ENCODE data around the gene ZNF729.
"Not testable (repeated sequence)": the region's sequence is repeated elsewhere in the genome, so short reads cannot be mapped to it uniquely, and the experiment has no call there.

Gene ZNF729

DNA sequence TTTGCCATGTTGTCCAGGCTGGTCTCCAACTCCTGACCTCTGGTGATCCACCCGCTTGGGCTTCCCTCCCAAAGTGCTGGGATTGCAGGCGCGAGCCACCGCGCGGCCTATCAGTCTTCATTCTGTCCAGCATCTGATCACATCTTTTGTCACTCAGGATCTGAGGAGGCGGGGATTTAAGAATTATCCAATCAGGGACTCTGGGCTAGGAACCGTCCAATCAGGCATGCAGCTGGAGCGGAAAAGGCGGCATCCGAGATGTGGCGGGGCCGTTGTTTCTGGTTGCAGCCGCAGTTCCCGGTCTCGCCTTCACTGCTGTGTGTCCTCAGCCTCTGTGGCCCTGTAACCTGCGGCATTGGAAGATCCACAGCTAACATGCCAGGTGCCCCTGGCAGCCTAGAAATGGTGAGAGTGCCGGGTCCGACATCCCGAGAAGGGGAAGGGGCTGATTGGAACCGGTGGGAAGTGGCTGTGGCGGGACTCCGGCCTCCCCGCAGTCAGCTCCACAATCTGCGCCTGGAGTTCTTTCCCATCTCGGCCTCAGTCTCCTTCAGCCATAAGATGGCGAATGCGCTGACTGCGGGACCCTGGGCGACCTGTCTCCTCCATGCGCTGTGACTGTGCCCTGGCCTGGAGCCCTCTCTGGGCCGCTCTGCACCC is at the start of gene ZNF729:
TSS of gene ZNF729 (plus strand) at position 291 of the 660 bp plus-strand sequence. CDS start at position 376, 85 bp downstream.
- DNase-seq: no peak

DNA sequence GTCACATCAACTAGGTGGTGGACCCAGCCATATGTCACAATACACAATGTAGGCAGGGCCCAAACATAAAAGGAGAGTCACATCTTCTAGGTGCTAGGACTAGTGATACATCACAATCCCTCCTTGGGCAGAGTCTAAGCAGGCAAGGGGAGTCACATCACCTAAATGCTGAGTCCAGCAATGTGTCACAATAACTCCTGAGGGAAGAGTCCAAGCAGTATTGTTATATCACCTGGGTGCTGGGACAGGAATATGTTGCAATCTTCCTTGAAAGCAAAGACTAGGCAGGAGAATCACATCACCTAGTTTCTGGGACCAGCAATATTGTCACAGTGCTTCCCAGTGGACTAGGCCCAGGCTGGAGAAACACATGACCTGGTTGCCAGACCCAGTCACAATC is 29.4 kb upstream of the ZNF729 start:
- no peak for DNase-seq

DNA sequence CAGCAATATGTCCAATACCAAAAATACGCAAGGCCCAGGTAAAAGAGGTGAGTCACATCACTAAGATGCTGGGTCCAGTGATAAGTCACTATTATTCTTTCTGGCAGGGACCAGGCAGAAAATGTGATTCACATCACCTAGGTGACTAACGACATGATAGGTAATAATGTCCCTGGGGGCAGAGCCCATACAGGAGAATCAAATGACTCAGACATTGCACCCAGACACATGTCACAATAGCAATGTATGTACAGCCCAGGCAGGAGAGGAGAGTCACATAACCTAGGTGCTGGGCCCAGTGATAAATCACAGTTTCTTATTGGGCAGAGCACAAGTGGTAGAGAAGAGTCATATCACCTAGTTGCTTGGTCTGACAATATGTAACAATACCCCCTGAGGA is 28.9 kb upstream of the ZNF729 start:
- DNase-seq: no peak

DNA sequence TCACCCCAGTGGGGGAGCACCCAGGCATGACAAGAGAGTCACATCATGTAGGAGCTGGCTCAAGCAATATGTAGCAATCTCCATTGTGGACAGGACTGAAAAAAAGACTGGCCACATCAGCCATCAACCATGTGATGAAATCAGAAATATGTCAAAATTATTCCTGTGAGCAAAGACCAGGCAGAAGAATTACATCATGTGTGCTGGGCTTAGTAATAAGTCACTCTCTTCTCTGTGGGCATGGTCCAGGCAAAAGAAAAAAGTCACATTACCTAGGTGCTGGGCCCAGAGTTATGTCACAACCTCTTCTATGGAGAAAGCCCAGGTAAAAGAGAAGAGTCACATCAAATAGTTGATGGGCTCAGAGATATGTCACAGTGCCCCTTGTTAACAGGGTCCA is 28.3 kb upstream of the ZNF729 start:
- no peak for DNase-seq

DNA sequence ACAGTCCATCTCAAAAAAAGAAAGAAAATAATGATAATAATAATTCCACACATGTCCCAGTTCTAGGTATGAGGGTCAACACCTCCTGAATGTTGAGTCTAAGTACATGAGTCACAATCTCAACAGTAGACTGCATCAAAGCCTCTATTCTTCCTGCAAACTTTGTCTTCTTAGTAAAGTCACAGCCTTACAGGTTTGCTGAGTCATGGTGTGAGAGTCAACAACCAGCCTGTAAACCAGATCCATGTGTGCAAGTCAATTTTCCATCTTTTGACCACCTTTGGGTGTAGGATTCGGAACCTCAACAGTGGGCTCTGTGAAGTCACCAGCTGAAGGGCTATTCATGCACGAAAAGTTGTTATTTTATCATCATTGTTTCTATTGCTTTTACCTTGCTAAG is 25.7 kb upstream of the ZNF729 start:
- DNase-seq: no peak

DNA sequence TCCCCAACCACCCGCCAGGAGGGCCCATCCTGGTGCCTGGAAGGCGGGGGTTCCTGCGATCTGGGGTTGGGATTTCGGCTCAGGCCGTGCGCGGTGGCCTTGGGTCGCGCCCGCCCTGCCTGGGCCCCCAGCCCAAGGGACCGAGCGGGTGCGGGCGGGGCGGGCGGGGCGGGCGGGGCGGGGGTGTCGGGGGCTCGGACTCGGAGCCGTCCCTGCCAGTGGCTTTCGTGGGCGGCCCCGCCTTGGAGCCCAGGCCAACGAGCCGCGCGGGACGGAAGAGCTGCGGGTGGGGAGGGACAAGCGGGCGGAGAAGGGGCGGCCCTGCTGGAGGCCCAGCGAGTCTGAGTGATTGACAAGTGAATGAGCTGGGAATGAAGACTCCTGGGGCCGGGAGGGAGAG is 24.6 kb upstream of the ZNF729 start:
- DNase-seq: no peak

DNA sequence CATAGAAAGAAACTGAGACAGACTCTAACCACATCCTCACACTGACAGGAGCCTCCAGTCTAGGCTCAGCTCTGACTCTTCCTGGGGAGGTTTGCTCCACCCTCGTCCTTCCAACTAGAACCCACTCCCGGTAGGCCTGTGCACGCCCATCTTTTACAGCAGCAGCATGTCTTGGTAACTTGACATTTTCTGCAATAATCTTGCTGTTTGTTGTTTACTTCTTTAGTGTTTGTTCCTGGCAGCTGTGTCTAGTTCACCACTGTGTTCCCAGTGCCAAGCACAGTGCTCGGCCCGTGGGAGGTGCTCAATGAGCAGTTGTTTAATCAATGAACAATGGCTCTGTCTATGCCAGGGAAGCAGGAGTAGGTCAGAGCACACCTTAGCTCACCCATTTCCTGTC is 23.1 kb upstream of the ZNF729 start:
- no peak for DNase-seq

DNA sequence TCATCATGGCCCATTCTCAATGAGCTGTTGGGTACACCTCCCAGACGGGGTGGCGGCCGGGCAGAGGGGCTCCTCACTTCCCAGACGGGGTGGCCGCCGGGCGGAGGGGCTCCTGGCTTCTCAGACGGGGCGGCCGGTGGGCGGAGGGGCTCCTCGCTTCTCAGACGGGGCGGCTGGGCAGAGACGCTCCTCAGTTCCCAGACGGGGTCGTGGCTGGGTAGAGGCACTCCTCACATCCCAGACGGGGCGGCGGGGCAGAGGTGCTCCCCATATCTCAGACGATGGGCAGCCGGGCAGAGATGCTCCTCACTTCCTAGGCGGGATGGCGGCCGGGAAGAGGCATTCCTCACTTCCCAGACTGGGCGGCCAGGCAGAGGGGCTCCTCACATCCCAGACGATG is 35.3 kb downstream of the ZNF729 start:
- DNase-seq: not testable (repeated sequence)

DNA sequence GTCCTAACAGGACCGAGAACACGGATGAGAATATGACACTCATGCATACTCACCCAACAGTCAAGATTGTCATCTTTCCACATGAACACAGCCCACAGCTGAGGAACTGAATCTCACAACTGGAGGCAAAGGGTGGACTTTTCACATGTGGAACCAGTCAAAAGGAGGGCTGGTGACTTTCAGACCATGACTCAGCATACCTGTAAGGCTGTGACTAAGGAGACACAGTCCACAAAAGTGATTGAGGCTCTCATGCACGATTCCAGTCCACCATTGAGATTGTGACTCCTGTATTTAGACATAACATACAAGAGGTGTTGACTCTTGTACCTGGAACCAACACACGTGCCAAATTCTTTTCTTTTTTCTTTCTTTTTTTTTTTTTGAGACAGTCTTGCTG is 40.0 kb downstream of the ZNF729 start:
- DNase-seq: no peak

DNA sequence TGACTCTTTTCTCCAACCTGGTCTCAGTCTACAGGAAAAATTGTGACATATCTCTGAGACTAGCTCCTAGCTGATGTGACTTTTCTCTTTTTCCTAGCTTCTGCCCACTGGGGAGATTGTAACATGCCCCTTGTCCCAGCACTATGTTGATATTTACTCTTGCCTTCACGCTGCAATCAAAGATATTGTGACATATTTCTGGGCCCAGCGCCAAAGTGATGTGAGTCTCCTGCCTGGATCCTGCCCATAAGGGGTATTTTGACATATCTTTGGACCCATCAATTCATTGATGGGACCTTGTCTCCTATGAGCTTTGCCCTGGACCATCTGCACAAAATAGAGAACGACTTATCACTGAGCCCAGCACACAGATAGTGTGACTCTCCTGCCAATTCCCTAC is 41.1 kb downstream of the ZNF729 start:
- no peak for DNase-seq

DNA sequence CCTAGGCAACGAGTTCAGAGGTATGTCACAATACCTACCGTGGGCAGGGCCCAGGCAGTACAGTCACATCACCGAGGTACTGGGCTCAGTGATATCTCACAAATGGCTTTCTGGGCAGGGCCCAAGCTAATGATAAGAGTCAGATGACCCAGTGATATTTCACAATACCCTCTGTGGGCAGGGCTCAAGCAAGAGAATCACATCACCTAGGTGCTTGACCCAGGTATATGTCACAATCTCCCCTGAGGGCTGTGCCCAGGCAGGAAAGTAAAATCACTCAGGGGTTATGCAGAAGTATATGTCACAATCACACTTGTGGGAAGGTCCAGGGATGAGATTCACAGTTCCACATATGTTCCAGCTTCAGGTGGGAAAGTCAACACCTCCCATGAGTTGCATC is 45.3 kb downstream of the ZNF729 start:
- no peak for DNase-seq

DNA sequence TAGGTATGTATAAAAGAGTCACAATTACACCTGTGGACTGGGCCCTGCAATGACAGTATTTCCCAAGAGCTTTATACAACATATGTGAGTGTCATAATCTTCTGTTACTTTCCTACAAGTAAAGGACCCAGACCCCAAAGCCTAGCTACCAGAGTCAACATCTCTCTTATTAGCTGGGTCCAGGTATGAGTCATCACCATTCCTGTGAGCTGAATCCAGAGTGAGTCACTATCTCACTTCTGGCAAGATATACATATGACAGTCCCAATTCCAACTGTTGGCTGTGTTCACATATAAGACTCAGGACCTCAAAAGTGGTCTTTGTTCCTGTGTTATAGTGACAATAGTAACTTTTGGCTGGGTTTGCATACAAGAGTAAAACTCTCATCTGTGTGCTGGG is 46.7 kb downstream of the ZNF729 start:
- no peak for DNase-seq

DNA sequence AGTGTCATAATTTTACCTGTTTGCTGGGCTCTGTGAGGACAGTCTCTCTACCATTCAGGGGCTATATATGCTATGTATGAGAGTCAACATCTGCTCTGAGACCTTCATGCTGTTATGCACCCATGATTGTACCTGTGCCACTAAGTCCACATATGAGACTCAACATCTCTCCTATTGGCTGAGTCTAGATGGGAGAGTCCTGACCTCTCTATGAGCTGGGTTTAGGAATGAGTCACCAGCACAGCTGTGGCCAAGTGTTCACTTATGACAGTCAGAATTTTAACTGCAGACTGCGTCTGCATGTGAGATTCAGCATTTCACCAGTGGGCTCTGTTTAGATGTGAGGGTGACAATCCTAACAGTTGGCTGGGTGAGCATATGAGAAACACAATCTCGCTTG is 49.5 kb downstream of the ZNF729 start:
- DNase-seq: no peak

DNA sequence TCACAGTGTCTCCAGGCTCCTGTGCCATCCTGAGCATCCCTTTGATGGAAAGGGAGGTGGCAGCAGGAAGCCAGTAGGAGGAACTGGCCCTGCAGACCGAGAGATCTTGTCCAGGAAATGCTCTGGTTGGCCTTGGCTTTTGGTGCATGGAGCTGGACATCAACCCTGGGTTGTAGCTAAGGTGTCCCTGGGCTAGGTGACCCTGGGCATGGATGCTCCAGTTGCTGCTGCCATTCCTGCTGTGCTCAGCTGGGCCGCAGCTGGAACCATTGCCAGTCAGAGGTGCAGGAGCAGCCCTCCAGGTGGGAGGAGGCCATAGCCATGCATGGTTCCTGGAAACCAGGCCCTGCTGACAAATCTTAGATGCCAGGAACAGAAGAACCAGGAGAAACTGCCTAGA is 68.4 kb downstream of the ZNF729 start:
- no peak for DNase-seq

Measured in kidney glomerular epithelial cell (primary cell).